IMR-90 (cell line): ENCODE measurements around the gene RIC3.

Experiments
- CEBPB ChIP-seq: IDR thresholded peaks from 2 replicates; pipeline ENCODE4 v1.6.1; 2012; ENCODE audit warnings: low read depth, low read length, improper control_type of control experiment
- POLR2A ChIP-seq: IDR thresholded peaks from 2 replicates; pipeline ENCODE4 v1.6.1; 2012; ENCODE audit warnings: mild to moderate bottlenecking, low read depth, low read length
- TF ChIP-seq, protein P1 (sequence below): conservative IDR thresholded peaks from 2 replicates; pipeline ENCODE4 v1.5.1; 2012; ENCODE audit warnings: mild to moderate bottlenecking, low read depth, low read length, improper control_type of control experiment

GRCh38 chr11:8167796-8168195 is 1.0 kb downstream of the RIC3 start:
- TF ChIP-seq, protein P1, sequence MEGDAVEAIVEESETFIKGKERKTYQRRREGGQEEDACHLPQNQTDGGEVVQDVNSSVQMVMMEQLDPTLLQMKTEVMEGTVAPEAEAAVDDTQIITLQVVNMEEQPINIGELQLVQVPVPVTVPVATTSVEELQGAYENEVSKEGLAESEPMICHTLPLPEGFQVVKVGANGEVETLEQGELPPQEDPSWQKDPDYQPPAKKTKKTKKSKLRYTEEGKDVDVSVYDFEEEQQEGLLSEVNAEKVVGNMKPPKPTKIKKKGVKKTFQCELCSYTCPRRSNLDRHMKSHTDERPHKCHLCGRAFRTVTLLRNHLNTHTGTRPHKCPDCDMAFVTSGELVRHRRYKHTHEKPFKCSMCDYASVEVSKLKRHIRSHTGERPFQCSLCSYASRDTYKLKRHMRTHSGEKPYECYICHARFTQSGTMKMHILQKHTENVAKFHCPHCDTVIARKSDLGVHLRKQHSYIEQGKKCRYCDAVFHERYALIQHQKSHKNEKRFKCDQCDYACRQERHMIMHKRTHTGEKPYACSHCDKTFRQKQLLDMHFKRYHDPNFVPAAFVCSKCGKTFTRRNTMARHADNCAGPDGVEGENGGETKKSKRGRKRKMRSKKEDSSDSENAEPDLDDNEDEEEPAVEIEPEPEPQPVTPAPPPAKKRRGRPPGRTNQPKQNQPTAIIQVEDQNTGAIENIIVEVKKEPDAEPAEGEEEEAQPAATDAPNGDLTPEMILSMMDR = no peak
- TF ChIP-seq POLR2A (no peak), CEBPB (no peak)
